Gastroesophageal sphincter (tissue), 4 donors: ENCODE data around the gene HDAC4. TPM values are rescaled to one million over a fixed set of nuclear protein-coding genes. Genes with fewer than 3 reads are reported as not detected.
A peak's percentile ranks its signal among the peaks of the same experiment; 100 is the strongest.
"Not testable (repeated sequence)": the region's sequence is repeated elsewhere in the genome, so short reads cannot be mapped to it uniquely, and the experiment has no call there.

Experiments used
- ATAC-seq: fragments of 150-250 bp; one replicate; pipeline ENCODE4 v1.9.1; 2016; ENCODE audit warnings: mild to moderate bottlenecking, moderate library complexity
- H3K27ac ChIP-seq, 4 donors: fragments of 200-600 bp; sonication (generic) in 3 of 4; 1 replicate in 3 of 4; 2 replicates in 1 of 4; pipeline ENCODE4 v1.5.1; 2016 to 2019
- H3K27me3 ChIP-seq: fragments of 200-600 bp; sonication (generic); one replicate; pipeline ENCODE4 v1.5.1; 2019
- H3K36me3 ChIP-seq, 2 donors: fragments of 200-600 bp; sonication (generic); one replicate each; pipeline ENCODE4 v1.5.1; 2019; ENCODE audit warnings: control low read depth in 1 of 2
- H3K4me1 ChIP-seq, 3 donors: fragments of 200-600 bp; sonication (generic); 1 replicate in 2 of 3; 2 replicates in 1 of 3; pipeline ENCODE4 v1.5.1; 2016 to 2019; ENCODE audit warnings: control low read depth in 2 of 3
- H3K4me3 ChIP-seq, 2 donors: fragments of 200-600 bp; sonication (generic); one replicate each; pipeline ENCODE4 v1.5.1; 2019; ENCODE audit warnings: mild to moderate bottlenecking in 1 of 2, moderate library complexity in 1 of 2
- H3K9me3 ChIP-seq, 3 donors: fragments of 200-600 bp; sonication (generic); one replicate each; pipeline ENCODE4 v1.5.1; 2017 to 2019; ENCODE audit warnings: control low read depth in 2 of 3
- CTCF ChIP-seq, 4 experiments: fragments of 200-600 bp in 2 of 4; fragments of 450-650 bp in 2 of 4; sonication (generic) in 1 of 4; IDR thresholded peaks; one replicate each; pipeline ENCODE4 v1.5.1; 2017 to 2019; ENCODE audit warnings: antibody characterized with exemption in 4 of 4, mild to moderate bottlenecking in 2 of 4, moderate library complexity in 2 of 4
- EP300 ChIP-seq: sonication (generic); formaldehyde crosslinking; IDR thresholded peaks from one replicate; pipeline ENCODE4 v1.6.1; 2017; ENCODE audit warnings: antibody characterized with exemption, mild to moderate bottlenecking
- POLR2A ChIP-seq, 2 donors: fragments of 450-650 bp; IDR thresholded peaks; one replicate each; pipeline ENCODE4 v1.6.1; 2017; ENCODE audit warnings: antibody characterized with exemption in 2 of 2, mild to moderate bottlenecking in 2 of 2, moderate library complexity in 1 of 2
- POLR2AphosphoS5 ChIP-seq: sonication (generic); formaldehyde crosslinking; IDR thresholded peaks from one replicate; pipeline ENCODE4 v1.6.1; 2017; ENCODE audit warnings: antibody characterized with exemption
- WGBS, 2 donors: methylation state at CpG; one replicate each; pipeline ENCODE4 v1.1.5; 2018; ENCODE audit warnings: low coverage in 1 of 2; 5-methylcytosine and 5-hydroxymethylcytosine counted together
- total RNA-seq, 4 donors: library from RNA; depleted of rRNA; stranded (reverse); fragments of >200 nt; gene quantifications; one replicate each; pipeline ENCODE4 v1.1.0, GENCODE V29; 2016

The HDAC4 gene
- total RNA-seq, 4 donors from 2014 or later, result 41.3 to 104 (median 85.8) TPM

GRCh38 chr2:239178484-239178883 lies 222.3 kb downstream of the HDAC4 start:
- TF ChIP-seq EP300 (no peak), POLR2A (IDR thresholded peaks at IDR 0.05) (no peak), POLR2AphosphoS5 (no peak), CTCF (IDR thresholded peaks at IDR 0.05) (no peak)
- no peaks in the 10 kb centered on the region for H3K27me3 ChIP-seq
- H3K27ac ChIP-seq, result no peak overlapping the region
- WGBS, 2 donors, result 75 to 100% methylated on average over 1 to 2 of the region's 10 CpGs
- H3K4me1 ChIP-seq, result peaks cover 0 to 17% (median 0%) of the 10 kb centered on the region in 3 donors
- ATAC-seq, result no peak
- no peak overlapping the region for H3K4me3 ChIP-seq
- H3K9me3 ChIP-seq, result peaks cover 0 to 5% (median 0%) of the 10 kb centered on the region in 3 donors
- peaks cover 0 to 92% of the 10 kb centered on the region in 2 donors for H3K36me3 ChIP-seq

- Histone ChIP-seq H3K9me3 (peaks cover 0 to 5% (median 0%) of the 10 kb centered on the region in 3 donors), H3K4me1 (peaks cover 0 to 17% (median 0%) of the 10 kb centered on the region in 3 donors), H3K27me3 (no peaks in the 10 kb centered on the region), H3K36me3 (peaks cover 0 to 88% of the 10 kb centered on the region in 2 donors), H3K4me3 (no peak overlapping the region), H3K27ac (no peak overlapping the region)
- ATAC-seq, result no peak
- TF ChIP-seq POLR2A (IDR thresholded peaks at IDR 0.05) (no peak), CTCF (IDR thresholded peaks at IDR 0.05) (no peak), POLR2AphosphoS5 (no peak), EP300 (no peak)
- 89 to 91% methylated on average over 8 to 9 of the region's 17 CpGs for WGBS, 2 donors
Observed at GRCh38 chr2:239177908-239178307, 222.9 kb downstream of the HDAC4 start.

GRCh38 chr2:239177325-239177724 lies 223.5 kb downstream of the HDAC4 start:
- peaks cover 0 to 11% (median 0%) of the 10 kb centered on the region in 3 donors for H3K9me3 ChIP-seq
- no peaks in the 10 kb centered on the region for H3K27me3 ChIP-seq
- no peak for ATAC-seq
- H3K4me3 ChIP-seq, result no peak overlapping the region
- H3K27ac ChIP-seq, result peak overlapping the region in 2 of 4 donors; percentile 71 to 73
- H3K36me3 ChIP-seq, result peaks cover 0 to 82% of the 10 kb centered on the region in 2 donors
- TF ChIP-seq POLR2A (IDR thresholded peaks at IDR 0.05) (no peak), EP300 (no peak), CTCF (IDR thresholded peaks at IDR 0.05) (no peak), POLR2AphosphoS5 (no peak)
- peaks cover 0 to 17% (median 0%) of the 10 kb centered on the region in 3 donors for H3K4me1 ChIP-seq
- 86 to 88% methylated on average over 3 to 8 of the region's 11 CpGs for WGBS, 2 donors

- Histone ChIP-seq H3K36me3 (peaks cover 0 to 76% of the 10 kb centered on the region in 2 donors), H3K4me1 (peaks cover 0 to 17% (median 0%) of the 10 kb centered on the region in 3 donors), H3K9me3 (peaks cover 0 to 21% (median 0%) of the 10 kb centered on the region in 3 donors), H3K27ac (peak overlapping the region in 3 of 4 donors; percentile 71 to 77 (median 73))
- ATAC-seq, result peak; percentile 92
- not testable (repeated sequence) for H3K4me3 ChIP-seq, H3K27me3 ChIP-seq
- WGBS, 2 donors, result 67 to 80% methylated on average over 4 to 18 of the region's 23 CpGs
Observed at GRCh38 chr2:239176138-239176803, 224.5 kb downstream of the HDAC4 start.

- Histone ChIP-seq H3K4me1 (peaks cover 0 to 17% (median 0%) of the 10 kb centered on the region in 3 donors), H3K27me3 (no peaks in the 10 kb centered on the region), H3K9me3 (peaks cover 0 to 29% (median 0%) of the 10 kb centered on the region in 3 donors), H3K4me3 (no peak overlapping the region), H3K27ac (peak overlapping the region in 3 of 4 donors; percentile 71 to 77 (median 73)), H3K36me3 (peaks cover 0 to 69% of the 10 kb centered on the region in 2 donors)
- 92 to 100% methylated on average over 4 to 10 of the region's 11 CpGs for WGBS, 2 donors
- TF ChIP-seq POLR2A (IDR thresholded peaks at IDR 0.05) (no peak), POLR2AphosphoS5 (no peak), EP300 (no peak), CTCF (IDR thresholded peaks at IDR 0.05) (no peak)
- ATAC-seq, result no peak
Observed at GRCh38 chr2:239175181-239175580, 225.6 kb downstream of the HDAC4 start.
